ENCODE results near the gene DAZL. TPM values are rescaled to one million over a fixed set of nuclear protein-coding genes. Genes with fewer than 3 reads are reported as not detected.

DAZL gene
- total RNA-seq, 2 donors from 2014 or later = 21.5 TPM; not detected in 1

- Histone ChIP-seq H3K9me3 (no peaks in the 10 kb centered on the region), H3K27me3 (replicated peaks; ENCODE audit: insufficient read depth) (no peaks in the 10 kb centered on the region), H3K4me1 (replicated peaks) (no peaks in the 10 kb centered on the region), H3K36me3 (no peaks in the 10 kb centered on the region), H3K27ac (no peak overlapping the region), H3K4me3 (no peak overlapping the region)
- DNase-seq (ENCODE audit: low spot score) = no peak
- WGBS = 94% methylated on average over 5 of the region's 5 CpGs
- intact Hi-C loops (cut with DNase I) = no loop called here
- no peak for TF ChIP-seq POLR2AphosphoS5 (IDR thresholded peaks at IDR 0.05)
- TF ChIP-seq CTCF (IDR thresholded peaks at IDR 0.05) = no peak
- TF ChIP-seq POLR2A (IDR thresholded peaks at IDR 0.05) = no peak
Observed at GRCh38 chr3:16583551-16583950, 21.7 kb downstream of the DAZL start.

GRCh38 chr3:16570113-16570512 is 35.1 kb downstream of the DAZL start:
- no peak for TF ChIP-seq POLR2A (IDR thresholded peaks at IDR 0.05)
- no peak for TF ChIP-seq POLR2AphosphoS5 (IDR thresholded peaks at IDR 0.05)
- TF ChIP-seq CTCF (IDR thresholded peaks at IDR 0.05) = no peak
- no peaks in the 10 kb centered on the region for H3K36me3 ChIP-seq
- intact Hi-C loops (cut with DNase I) = no loop called here
- H3K4me1 ChIP-seq (replicated peaks) = no peaks in the 10 kb centered on the region
- no peak for DNase-seq (ENCODE audit: low spot score)
- WGBS = 27% methylated on average over 4 of the region's 4 CpGs
- H3K27ac ChIP-seq = no peak overlapping the region
- H3K27me3 ChIP-seq (replicated peaks; ENCODE audit: insufficient read depth) = no peaks in the 10 kb centered on the region
- H3K4me3 ChIP-seq = no peak overlapping the region
- H3K9me3 ChIP-seq = no peaks in the 10 kb centered on the region

GRCh38 chr3:16568532-16568931 is 36.7 kb downstream of the DAZL start:
- WGBS = 91% methylated on average over 2 of the region's 2 CpGs

GRCh38 chr3:16568115-16568514 is 37.1 kb downstream of the DAZL start:
- TF ChIP-seq POLR2A (IDR thresholded peaks at IDR 0.05) (no peak), CTCF (IDR thresholded peaks at IDR 0.05) (no peak), POLR2AphosphoS5 (IDR thresholded peaks at IDR 0.05) (no peak)
- intact Hi-C loops (cut with DNase I) = no loop called here
- H3K9me3 ChIP-seq = no peaks in the 10 kb centered on the region
- H3K4me3 ChIP-seq = no peak overlapping the region
- H3K36me3 ChIP-seq = no peaks in the 10 kb centered on the region
- H3K27ac ChIP-seq = no peak overlapping the region
- H3K4me1 ChIP-seq (replicated peaks) = no peaks in the 10 kb centered on the region
- H3K27me3 ChIP-seq (replicated peaks; ENCODE audit: insufficient read depth) = no peaks in the 10 kb centered on the region
- DNase-seq (ENCODE audit: low spot score) = no peak
- 58% methylated on average over 2 of the region's 2 CpGs for WGBS

More at GRCh38 chr3:16568532-16568931, 36.7 kb downstream of the DAZL start:
- Histone ChIP-seq H3K4me3 (no peak overlapping the region), H3K9me3 (no peaks in the 10 kb centered on the region), H3K27ac (no peak overlapping the region), H3K36me3 (no peaks in the 10 kb centered on the region), H3K27me3 (replicated peaks; ENCODE audit: insufficient read depth) (no peaks in the 10 kb centered on the region), H3K4me1 (replicated peaks) (no peaks in the 10 kb centered on the region)
- no peak for TF ChIP-seq POLR2A (IDR thresholded peaks at IDR 0.05)
- no peak for TF ChIP-seq POLR2AphosphoS5 (IDR thresholded peaks at IDR 0.05)
- TF ChIP-seq CTCF (IDR thresholded peaks at IDR 0.05) = no peak
- DNase-seq (ENCODE audit: low spot score) = no peak
- intact Hi-C loops (cut with DNase I) = no loop called here

GRCh38 chr3:16559653-16560365 is 45.4 kb downstream of the DAZL start:
- H3K36me3 ChIP-seq = no peaks in the 10 kb centered on the region
- intact Hi-C loops (cut with DNase I) = no loop called here

More at GRCh38 chr3:16559653-16560365, 45.4 kb downstream of the DAZL start:
- no peak for TF ChIP-seq POLR2AphosphoS5 (IDR thresholded peaks at IDR 0.05)
- Histone ChIP-seq H3K9me3 (no peaks in the 10 kb centered on the region), H3K4me3 (no peak overlapping the region), H3K27ac (no peak overlapping the region), H3K4me1 (replicated peaks) (no peaks in the 10 kb centered on the region), H3K27me3 (replicated peaks; ENCODE audit: insufficient read depth) (no peaks in the 10 kb centered on the region)
- WGBS = 82% methylated on average over 5 of the region's 5 CpGs
- no peak for DNase-seq (ENCODE audit: low spot score)
